NCI-H774 (cell line): ENCODE results near the gene ADCY7.

Source experiments
- DNase-seq: peaks from one replicate; lab custom pipeline; 2025; lab: John Stamatoyannopoulos, UW

ADCY7 gene

DNA sequence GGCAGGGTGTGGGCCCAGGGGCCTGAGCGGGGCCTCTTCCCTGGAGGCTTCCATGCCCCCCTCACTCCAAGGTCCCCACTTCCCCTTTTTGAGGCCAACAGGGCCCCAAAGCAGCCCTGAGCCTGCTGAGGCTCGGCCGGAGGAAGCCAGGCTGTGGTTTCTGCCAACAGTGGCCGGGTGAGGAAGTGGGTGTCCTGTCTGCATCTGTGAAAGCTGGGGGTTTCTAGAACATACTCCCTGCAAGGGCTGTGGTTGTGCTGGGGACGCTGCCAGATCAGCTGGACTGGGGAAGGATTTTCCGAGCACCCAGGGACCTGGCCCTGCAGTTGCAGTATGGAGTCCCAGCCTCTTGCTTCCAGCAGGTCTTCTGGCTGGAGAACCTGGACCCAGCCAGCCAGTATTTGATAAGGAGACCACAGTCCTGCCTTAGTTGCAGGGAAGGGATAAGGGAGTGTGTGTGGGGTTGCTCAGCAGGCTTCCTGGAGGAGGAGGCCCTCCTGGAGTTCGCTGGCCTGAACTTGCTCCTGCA is 15.7 kb downstream of the ADCY7 start:
- DNase-seq, result no peak

- DNase-seq, result no peak
These were observed 16.7 kb downstream of the ADCY7 start for GRCh38 chr16:50282955-50283631.

DNA sequence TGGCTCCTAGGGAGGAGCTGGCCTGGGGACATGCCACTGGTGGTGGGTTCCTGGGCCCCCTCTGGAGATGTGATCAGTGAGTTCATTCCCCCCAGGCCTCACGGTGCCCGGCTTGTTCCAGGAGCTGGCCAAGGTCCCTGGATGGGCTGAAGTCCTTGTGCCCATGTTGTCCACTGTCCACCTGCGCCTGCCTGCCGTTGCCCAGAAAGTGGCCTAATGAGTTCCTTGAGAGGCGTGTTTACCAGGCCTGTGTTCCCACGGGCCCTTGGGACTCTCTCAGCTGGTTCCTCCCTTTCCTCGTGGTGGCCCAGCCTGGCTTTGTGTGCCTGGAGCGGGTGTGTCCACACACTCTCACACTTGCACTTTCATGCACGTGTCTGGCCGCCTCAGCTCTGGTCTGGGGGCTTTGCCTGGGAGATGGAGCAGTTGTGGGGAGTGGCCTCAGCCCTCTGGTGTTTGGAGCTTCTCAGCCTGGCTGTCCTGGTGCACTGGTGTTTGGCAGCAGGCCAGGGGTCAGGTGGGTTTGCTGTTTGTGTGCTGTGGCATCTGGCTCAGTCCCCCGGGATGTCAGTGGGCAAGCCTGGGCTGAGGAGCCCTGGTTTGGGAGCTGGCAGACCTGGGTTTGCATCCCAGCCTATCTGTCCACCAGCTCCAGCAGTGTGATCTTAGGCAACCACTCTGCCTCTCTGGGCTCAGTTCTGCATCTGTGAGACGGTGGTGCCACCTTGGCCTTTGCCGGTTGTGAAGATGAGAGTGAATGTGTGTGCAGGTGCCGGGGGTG is 18.0 kb downstream of the ADCY7 start:
- DNase-seq, result no peak

DNA sequence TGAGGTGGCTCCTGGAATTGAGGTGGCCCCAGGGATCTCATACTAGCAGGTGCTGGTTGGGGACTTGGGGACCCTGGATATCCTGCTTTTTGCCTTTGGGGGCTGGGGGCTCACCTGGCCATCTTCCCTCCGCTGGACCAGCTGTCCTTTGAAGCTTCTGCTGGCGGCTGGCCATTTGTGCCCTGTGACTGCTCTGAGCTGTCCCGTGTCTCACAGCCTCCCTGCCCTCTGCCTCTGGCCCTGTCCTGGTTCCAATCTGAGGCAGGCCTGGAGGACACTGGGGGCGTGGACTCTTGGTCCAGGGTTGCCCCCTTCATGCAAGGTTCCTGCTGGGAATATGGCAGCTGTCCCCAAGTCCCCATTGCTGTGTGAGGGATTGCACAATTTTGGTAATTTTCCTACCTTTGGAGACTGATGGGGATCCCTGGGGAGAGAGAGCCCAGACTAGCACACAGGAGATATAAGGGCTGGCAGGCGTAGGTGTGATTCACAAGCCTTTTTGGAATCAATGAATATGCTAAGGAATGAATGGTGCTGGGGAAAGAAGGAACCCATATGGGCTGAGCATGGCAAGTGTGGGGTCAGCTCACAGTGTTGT is 19.2 kb downstream of the ADCY7 start:
- no peak for DNase-seq

GRCh38 chr16:50286681-50287080 is 20.3 kb downstream of the ADCY7 start:
- no peak for DNase-seq

DNA sequence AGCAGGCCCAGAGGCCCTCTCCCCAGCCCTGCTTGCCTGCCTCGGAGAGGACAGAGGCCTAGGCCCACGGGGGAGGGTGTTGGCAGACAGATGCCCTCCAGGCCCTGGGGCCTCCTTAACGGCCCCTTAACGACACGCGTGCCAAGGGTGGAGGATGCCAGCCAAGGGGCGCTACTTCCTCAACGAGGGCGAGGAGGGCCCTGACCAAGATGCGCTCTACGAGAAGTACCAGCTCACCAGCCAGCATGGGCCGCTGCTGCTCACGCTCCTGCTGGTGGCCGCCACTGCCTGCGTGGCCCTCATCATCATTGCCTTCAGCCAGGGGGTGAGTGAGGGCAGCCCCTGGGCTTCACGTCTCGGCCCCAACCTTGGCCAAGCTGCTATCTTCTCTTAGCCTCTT is 21.7 kb downstream of the ADCY7 start:
- no peak for DNase-seq

- no peak for DNase-seq
These were observed 22.6 kb downstream of the ADCY7 start for GRCh38 chr16:50288920-50289319.

GRCh38 chr16:50289950-50290764 is 23.8 kb downstream of the ADCY7 start:
- no peak for DNase-seq

GRCh38 chr16:50290856-50291255 is 24.5 kb downstream of the ADCY7 start:
- no peak for DNase-seq

- no peak for DNase-seq
These were observed 25.6 kb downstream of the ADCY7 start for GRCh38 chr16:50291719-50292565.

- DNase-seq, result no peak
These were observed 26.2 kb downstream of the ADCY7 start for GRCh38 chr16:50292566-50292948.

DNA sequence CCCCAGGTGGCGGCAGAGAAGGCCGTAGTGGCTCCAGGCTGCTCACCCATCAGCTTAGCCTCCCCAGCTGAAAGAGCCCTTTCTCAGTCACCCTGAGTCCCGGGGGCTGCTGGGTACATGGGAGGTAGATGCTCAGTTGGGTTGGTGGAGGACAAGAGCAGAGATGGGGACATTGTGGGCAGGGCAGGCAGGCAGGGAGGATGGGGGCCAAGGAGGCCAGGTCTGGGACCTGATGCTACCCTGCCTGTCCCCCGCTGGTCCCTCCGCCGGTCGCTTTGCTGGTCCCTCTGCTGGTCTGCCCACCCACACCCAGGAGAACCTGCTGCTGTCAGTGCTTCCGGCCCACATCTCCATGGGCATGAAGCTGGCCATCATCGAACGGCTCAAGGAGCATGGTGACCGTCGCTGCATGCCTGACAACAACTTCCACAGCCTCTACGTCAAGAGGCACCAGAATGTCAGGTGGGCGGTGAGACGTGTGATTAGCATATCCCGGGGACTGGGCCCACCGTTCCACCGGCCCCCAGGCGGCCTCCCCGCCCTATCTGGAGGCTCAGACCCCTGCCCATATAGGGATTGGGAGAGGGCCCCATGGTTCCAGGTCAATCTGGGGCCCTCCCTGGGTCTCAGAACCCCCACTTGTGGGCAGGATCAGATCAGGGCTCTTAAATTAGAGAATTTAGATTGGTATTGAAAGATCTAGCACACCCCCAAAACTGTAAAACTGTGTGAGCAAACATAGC is 26.9 kb downstream of the ADCY7 start:
- DNase-seq, result no peak

GRCh38 chr16:50293994-50294855 is 27.9 kb downstream of the ADCY7 start:
- no peak for DNase-seq

- no peak for DNase-seq
These were observed 28.6 kb downstream of the ADCY7 start for GRCh38 chr16:50294955-50295354.

- no peak for DNase-seq
These were observed 29.3 kb downstream of the ADCY7 start for GRCh38 chr16:50295541-50296132.

- no peak for DNase-seq
These were observed 30.5 kb downstream of the ADCY7 start for GRCh38 chr16:50296807-50297206.

DNA sequence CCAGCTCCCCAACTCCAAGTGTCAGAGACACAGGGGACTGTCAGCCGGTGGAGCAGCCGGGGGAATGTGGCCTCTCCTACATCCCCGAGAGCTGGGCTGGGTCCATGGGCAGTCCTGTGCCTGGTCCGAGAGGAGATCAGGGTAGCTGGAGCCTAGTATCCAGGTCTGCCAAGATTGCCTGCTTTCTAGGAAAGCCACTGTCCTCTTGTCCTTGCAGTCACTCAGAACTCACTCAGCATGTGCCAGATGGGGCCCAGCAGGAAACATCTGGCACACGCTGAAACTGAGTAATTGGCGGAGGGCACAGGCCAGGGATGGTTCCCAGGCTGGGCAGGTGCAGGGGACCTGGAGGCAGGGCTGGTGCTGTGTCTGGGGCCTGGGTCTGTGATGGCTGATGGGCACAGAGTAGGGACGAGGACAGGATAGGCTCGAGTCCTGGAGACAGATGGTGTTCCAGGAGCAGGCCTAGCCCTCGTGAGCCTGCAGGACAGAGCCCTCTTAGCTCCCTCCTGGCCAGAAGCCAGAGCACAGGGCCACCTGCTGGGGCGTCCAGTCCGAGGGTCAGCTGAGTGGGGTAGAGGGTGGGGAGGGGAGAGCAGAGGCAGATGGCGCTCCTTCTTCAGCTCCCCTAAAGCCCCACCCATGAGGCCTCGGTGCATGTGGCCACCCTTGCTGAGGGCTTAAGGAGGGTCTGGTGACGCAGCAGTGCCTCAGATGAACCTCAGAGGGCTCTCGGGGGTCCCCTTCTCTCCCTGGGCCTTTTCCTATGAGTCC is 31.1 kb downstream of the ADCY7 start:
- DNase-seq, result no peak

- DNase-seq, result no peak
These were observed 31.7 kb downstream of the ADCY7 start for GRCh38 chr16:50298075-50298460.
